Ovary (tissue), 3 donors: ENCODE data around the gene APOH.

Source experiments
- POLR2A ChIP-seq: fragments of 450-650 bp; IDR thresholded peaks from one replicate; pipeline ENCODE4 v1.6.1; 2017; ENCODE audit warnings: antibody characterized with exemption, mild to moderate bottlenecking, moderate library complexity
- TF ChIP-seq, protein P1 (sequence below), 3 donors: fragments of 450-650 bp in 2 of 3; fragments of 200-600 bp in 1 of 3; IDR thresholded peaks; one replicate each; pipeline versions ENCODE4 v1.5.1 to v1.8.0; 2016 to 2022; ENCODE audit warnings: antibody characterized with exemption in 3 of 3, mild to moderate bottlenecking in 1 of 3
- donor health status: DM: no; HTN: no; CAD: no.

GRCh38 chr17:66228887-66229782, at the start of gene APOH:
- TF ChIP-seq, protein P1, sequence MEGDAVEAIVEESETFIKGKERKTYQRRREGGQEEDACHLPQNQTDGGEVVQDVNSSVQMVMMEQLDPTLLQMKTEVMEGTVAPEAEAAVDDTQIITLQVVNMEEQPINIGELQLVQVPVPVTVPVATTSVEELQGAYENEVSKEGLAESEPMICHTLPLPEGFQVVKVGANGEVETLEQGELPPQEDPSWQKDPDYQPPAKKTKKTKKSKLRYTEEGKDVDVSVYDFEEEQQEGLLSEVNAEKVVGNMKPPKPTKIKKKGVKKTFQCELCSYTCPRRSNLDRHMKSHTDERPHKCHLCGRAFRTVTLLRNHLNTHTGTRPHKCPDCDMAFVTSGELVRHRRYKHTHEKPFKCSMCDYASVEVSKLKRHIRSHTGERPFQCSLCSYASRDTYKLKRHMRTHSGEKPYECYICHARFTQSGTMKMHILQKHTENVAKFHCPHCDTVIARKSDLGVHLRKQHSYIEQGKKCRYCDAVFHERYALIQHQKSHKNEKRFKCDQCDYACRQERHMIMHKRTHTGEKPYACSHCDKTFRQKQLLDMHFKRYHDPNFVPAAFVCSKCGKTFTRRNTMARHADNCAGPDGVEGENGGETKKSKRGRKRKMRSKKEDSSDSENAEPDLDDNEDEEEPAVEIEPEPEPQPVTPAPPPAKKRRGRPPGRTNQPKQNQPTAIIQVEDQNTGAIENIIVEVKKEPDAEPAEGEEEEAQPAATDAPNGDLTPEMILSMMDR (IDR thresholded peaks at IDR 0.05): no peak
- no peak for TF ChIP-seq POLR2A
